Natural killer cell (primary cell): ENCODE data around the gene ZSWIM4. TPM values are rescaled to one million over a fixed set of nuclear protein-coding genes. Genes with fewer than 3 reads are reported as not detected.

ENCODE experiments used
- ATAC-seq, 3 donors: fragments of 150-1000 bp in 2 of 3; fragments of 200-7000 bp in 1 of 3; cut with Tn5 transposase; 1 replicate in 1 of 3; 2 replicates in 2 of 3; pipeline ENCODE4 v1.10.0; 2021; ENCODE audit warnings: mild to moderate bottlenecking in 2 of 3, moderate library complexity in 2 of 3
- DNase-seq, 2 donors: peaks; one replicate each; pipeline versions ENCODE4 v3.0.0 to v3.0.0-alpha.2; 2013 to 2021; ENCODE audit warnings: mixed read lengths in 1 of 2
- H3K27ac ChIP-seq: one replicate; pipeline ENCODE4 v1.5.1; 2013; ENCODE audit warnings: mild to moderate bottlenecking, low read length
- H3K27me3 ChIP-seq: one replicate; pipeline ENCODE4 v1.6.1; 2013; ENCODE audit warnings: low read length; ENCODE audit not compliant: control insufficient read depth, insufficient read depth
- H3K36me3 ChIP-seq: one replicate; pipeline ENCODE4 v1.6.1; 2013; ENCODE audit warnings: low read length; ENCODE audit not compliant: control insufficient read depth, insufficient read depth
- H3K4me1 ChIP-seq: one replicate; pipeline ENCODE4 v1.6.1; 2013; ENCODE audit warnings: low read length; ENCODE audit not compliant: control insufficient read depth, insufficient read depth
- H3K4me3 ChIP-seq: one replicate; pipeline ENCODE4 v1.5.1; 2013; ENCODE audit warnings: low read length
- H3K9me3 ChIP-seq: one replicate; pipeline ENCODE4 v1.6.1; 2013; ENCODE audit warnings: low read length; ENCODE audit not compliant: control insufficient read depth, insufficient read depth
- H3K27ac Mint-ChIP-seq, 2 donors: one replicate each; pipeline ENCODE4 v1.8.0; 2022; ENCODE audit warnings: mild to moderate bottlenecking in 2 of 2, mixed read lengths in 2 of 2, moderate library complexity in 1 of 2
- H3K27me3 Mint-ChIP-seq, 2 donors: one replicate each; pipeline ENCODE4 v1.8.0; 2022; ENCODE audit warnings: low read depth in 2 of 2, mixed read lengths in 2 of 2
- H3K36me3 Mint-ChIP-seq: one replicate; pipeline ENCODE4 v1.8.0; 2022; ENCODE audit warnings: mixed read lengths
- H3K4me1 Mint-ChIP-seq, 2 donors: one replicate each; pipeline ENCODE4 v1.8.0; 2022; ENCODE audit warnings: mixed read lengths in 2 of 2
- H3K4me3 Mint-ChIP-seq: one replicate; pipeline ENCODE4 v1.8.0; 2022; ENCODE audit warnings: mild to moderate bottlenecking, moderate library complexity, mixed read lengths
- H3K9me3 Mint-ChIP-seq, 2 donors: one replicate each; pipeline ENCODE4 v1.8.0; 2022; ENCODE audit warnings: mixed read lengths in 2 of 2
- CTCF ChIP-seq: fragments of 200-600 bp; IDR thresholded peaks from one replicate; pipeline ENCODE4 v1.8.0; 2022; ENCODE audit warnings: antibody characterized with exemption
- WGBS: methylation state at CpG from one replicate; pipeline ENCODE4 v1.1.7; 2013; ENCODE audit warnings: missing lambda C conversion rate; ENCODE audit not compliant: insufficient coverage; 5-methylcytosine and 5-hydroxymethylcytosine counted together
- intact Hi-C: fragments of 100-400 bp; cut with micrococcal nuclease; formaldehyde crosslinking; loops from one replicate; pipeline ENCODE4 v1.14.2; 2022
- total RNA-seq, 4 donors: library from RNA; stranded (reverse); fragments of 120-200 nt in 1 of 4; gene quantifications; one replicate each; pipeline versions ENCODE4 v1.2.3 to v1.2.4, GENCODE V29; 2013 to 2022

The ZSWIM4 gene
- total RNA-seq, 3 donors from 2014 or later (not counting 1 experiment from before 2014, with no cell fraction given): 5.8 to 5.9 (median 5.9) TPM

- no peaks in the 10 kb centered on the region for H3K27me3 Mint-ChIP-seq
- H3K36me3 ChIP-seq: no peaks in the 10 kb centered on the region
- no peaks in the 10 kb centered on the region for H3K4me1 ChIP-seq
Observed at GRCh38 chr19:13803038-13803437, 7.8 kb downstream of the ZSWIM4 start.

GRCh38 chr19:13804830-13805683, 9.8 kb downstream of the ZSWIM4 start:
- H3K36me3 ChIP-seq: peaks cover 4% of the 10 kb centered on the region
- Mint-ChIP-seq H3K27ac (no peak overlapping the region), H3K9me3 (no peaks in the 10 kb centered on the region), H3K4me1 (peaks cover 0 to 7% of the 10 kb centered on the region in 2 donors), H3K27me3 (no peaks in the 10 kb centered on the region), H3K4me3 (no peak overlapping the region), H3K36me3 (no peaks in the 10 kb centered on the region)
- TF ChIP-seq CTCF: no peak
- ATAC-seq (no peak), DNase-seq (peak in 1 of 2 donors; percentile 41)
- H3K4me1 ChIP-seq: no peaks in the 10 kb centered on the region
- H3K4me3 ChIP-seq: no peak overlapping the region
- WGBS: 94% methylated on average over 35 of the region's 35 CpGs
- H3K27me3 ChIP-seq: no peaks in the 10 kb centered on the region
- intact Hi-C loops: no loop called here
- H3K27ac ChIP-seq: no peak overlapping the region
- H3K9me3 ChIP-seq: no peaks in the 10 kb centered on the region

More at GRCh38 chr19:13803038-13803437, 7.8 kb downstream of the ZSWIM4 start:
- WGBS: 90% methylated on average over 9 of the region's 9 CpGs
- Mint-ChIP-seq H3K4me1 (peaks cover 0 to 7% of the 10 kb centered on the region in 2 donors), H3K9me3 (no peaks in the 10 kb centered on the region), H3K36me3 (no peaks in the 10 kb centered on the region), H3K27ac (no peak overlapping the region), H3K4me3 (no peak overlapping the region)
- Histone ChIP-seq H3K9me3 (no peaks in the 10 kb centered on the region), H3K27ac (no peak overlapping the region), H3K27me3 (no peaks in the 10 kb centered on the region), H3K4me3 (no peak overlapping the region)
- no peak for DNase-seq
- ATAC-seq: no peak
- TF ChIP-seq CTCF: no peak
- intact Hi-C loops: no loop called here

GRCh38 chr19:13806728-13807127, 11.5 kb downstream of the ZSWIM4 start:
- H3K27ac Mint-ChIP-seq: no peak overlapping the region
- Histone ChIP-seq H3K27me3 (no peaks in the 10 kb centered on the region), H3K27ac (no peak overlapping the region), H3K9me3 (no peaks in the 10 kb centered on the region), H3K4me1 (no peaks in the 10 kb centered on the region), H3K36me3 (peaks cover 4% of the 10 kb centered on the region), H3K4me3 (no peak overlapping the region)
- H3K27me3 Mint-ChIP-seq: no peaks in the 10 kb centered on the region
- DNase-seq (no peak), ATAC-seq (no peak)
- intact Hi-C loops: no loop called here
- no peak for TF ChIP-seq CTCF
- WGBS: 86% methylated on average over 3 of the region's 3 CpGs
- H3K9me3 Mint-ChIP-seq: no peaks in the 10 kb centered on the region
- no peak overlapping the region for H3K4me3 Mint-ChIP-seq
- no peaks in the 10 kb centered on the region for H3K4me1 Mint-ChIP-seq
- H3K36me3 Mint-ChIP-seq: no peaks in the 10 kb centered on the region
